ENCODE measurements around the gene DOCK1.

DOCK1 gene

GRCh38 chr10:127236266-127236665, 331.0 kb downstream of the DOCK1 start:
- DNase-seq, result no peak

DNA sequence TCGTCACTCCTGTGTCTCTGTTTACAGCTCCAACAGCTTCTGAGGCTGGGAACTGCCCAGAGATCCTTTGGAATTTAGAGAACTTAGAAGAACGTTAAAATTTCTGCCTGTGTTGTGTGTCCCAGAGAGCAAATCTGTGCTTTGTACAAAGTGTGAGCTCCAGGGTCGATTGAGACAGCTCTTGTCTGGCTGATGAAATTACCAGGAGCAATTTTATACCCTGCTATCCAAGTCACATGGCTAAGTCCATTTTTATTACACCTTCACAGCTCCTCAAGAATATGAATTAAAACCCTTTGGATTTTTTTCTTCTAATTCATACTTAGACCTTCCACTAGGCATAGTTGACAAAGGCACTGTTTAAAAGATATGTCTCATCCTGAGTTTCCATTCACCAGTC, 337.7 kb downstream of the DOCK1 start:
- no peak for DNase-seq

DNA sequence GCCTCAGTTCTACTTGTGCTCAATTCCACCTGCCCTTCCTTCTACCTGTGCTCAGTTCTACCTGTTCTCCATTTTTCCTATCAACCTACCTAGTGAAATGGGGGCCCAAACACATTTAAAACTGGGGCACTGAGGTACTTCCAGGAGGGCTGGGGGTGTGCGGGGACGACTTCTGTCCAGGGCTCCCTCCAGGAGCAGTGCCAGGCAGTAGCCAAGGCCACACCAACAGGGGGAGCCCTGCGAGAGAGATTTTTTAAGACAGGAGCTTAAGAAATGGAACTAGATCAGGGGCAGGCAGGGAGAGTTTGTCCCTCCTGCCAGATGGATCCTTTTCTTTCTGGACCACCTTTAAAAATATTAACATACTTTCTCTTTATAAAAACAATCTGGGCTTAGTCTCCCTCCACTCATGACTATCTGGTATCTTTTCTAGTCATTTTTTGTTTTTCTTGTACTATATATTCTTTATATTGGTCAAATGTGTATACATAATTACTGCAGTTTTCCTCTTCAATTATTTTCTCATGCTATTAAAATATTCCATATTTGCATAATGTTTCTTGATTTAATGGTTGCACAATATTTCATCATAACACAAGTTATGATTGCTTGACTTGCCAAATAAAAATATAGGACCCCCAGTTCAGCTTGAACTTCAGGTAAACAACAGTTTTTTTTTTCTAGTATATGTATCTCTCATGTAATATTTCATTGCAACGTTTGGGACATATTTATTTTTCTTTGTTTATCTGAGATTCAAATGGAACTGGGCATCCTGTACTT, 338.5 kb downstream of the DOCK1 start:
- DNase-seq, result no peak

DNA sequence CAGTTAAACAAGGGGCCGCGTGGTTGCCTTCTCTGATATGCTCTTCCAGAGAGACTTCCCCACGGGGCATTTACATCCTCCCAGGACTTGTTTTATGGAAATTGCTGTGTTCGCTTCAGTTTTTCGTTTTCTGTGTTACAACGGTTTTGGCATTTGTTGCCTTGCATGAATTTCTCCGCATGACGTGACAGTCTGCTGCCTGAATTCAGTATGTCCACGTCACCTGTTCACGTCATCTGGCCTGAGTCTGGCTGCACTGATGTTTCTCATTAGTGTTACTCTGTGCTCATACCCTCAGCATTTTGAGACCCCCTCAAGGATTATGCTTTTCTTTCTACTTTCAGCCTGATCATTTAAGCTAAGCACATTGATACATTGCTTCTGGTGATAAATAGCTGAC, 340.2 kb downstream of the DOCK1 start:
- no peak for DNase-seq

- no peak for DNase-seq
These were observed 344.8 kb downstream of the DOCK1 start for GRCh38 chr10:127250031-127250430.

DNA sequence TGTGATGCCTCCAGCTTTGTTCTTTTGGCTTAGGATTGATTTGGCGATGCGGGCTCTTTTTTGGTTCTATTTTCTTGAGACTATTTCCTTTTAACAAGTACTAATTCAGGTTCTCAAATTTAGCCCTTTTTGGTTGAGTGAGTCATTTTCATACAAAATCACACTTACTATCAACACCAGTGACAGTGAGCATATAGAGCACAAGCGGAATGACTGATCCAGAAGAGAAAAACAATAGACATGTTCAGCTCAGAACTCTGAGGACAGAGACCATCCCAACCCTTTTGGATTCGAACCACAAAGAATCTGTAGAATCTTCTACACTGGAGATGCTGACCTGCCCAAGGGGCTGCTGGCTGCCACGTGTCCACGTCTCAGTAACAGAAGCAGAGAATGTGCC, 347.6 kb downstream of the DOCK1 start:
- no peak for DNase-seq

GRCh38 chr10:127254276-127254675, 349.0 kb downstream of the DOCK1 start:
- no peak for DNase-seq

DNA sequence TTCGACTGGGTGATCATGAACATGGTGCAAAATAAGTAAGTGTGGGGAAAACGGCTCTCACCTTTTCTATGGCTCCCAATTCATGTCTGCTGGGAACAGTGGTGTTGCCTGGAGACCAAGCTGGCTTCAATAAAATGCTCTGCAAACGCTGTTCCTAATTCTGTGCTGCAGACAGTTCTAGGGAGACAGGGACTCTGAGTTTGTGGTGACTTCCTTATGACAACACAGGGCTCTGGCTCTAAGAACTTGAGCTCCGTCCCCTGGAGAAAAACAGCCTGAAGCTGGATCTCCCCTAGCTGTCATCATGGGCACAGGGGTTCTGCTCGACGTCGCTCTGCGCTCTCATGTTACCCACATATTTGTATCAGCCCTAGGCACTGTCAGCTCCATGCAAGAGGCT, 352.2 kb downstream of the DOCK1 start:
- no peak for DNase-seq

DNA sequence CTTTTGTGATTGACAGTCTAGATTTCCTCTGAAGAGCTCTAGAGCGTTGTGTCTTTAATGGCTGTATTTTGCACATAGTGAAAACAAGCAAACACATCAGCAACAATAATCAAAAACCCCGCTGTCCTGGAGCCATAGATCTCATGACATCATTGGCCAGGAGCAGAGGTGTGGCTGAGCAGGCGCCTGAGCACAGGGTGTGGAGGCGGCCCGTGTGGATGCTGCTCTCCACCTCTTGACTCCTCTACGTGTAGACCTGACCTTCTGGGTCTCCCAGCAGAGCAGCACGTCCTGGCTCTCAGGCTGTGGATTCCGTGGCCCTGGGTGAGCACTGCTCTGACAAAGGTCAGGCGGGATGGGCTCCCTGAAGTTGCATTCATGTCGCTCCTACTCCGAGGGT, 354.1 kb downstream of the DOCK1 start:
- DNase-seq, result no peak

GRCh38 chr10:127262606-127263005, 357.4 kb downstream of the DOCK1 start:
- DNase-seq, result no peak

GRCh38 chr10:127265288-127265687, 360.1 kb downstream of the DOCK1 start:
- no peak for DNase-seq

GRCh38 chr10:127266431-127266830, 361.2 kb downstream of the DOCK1 start:
- no peak for DNase-seq

GRCh38 chr10:127267442-127267841, 362.2 kb downstream of the DOCK1 start:
- DNase-seq, result no peak

DNA sequence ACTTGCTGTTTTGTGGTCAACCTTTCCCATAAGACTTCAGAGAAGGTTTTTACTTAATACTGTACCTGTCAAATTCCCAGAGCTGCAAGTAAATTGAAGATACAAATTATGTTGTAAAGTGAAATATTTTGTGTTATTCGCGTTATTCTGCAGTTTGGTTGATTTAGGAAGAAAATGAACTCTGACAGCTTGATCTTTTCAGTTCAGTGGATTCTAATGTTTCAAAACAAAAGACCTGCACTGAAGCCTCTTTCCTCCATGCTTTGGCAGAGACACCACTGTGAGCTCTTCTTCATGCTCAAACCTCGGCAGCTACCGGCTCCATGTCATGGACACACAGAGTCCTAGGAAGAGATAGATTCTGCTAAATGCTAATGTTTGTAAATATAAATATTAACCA, 366.8 kb downstream of the DOCK1 start:
- DNase-seq, result no peak

GRCh38 chr10:127275272-127275671, 370.0 kb downstream of the DOCK1 start:
- DNase-seq, result no peak

DNA sequence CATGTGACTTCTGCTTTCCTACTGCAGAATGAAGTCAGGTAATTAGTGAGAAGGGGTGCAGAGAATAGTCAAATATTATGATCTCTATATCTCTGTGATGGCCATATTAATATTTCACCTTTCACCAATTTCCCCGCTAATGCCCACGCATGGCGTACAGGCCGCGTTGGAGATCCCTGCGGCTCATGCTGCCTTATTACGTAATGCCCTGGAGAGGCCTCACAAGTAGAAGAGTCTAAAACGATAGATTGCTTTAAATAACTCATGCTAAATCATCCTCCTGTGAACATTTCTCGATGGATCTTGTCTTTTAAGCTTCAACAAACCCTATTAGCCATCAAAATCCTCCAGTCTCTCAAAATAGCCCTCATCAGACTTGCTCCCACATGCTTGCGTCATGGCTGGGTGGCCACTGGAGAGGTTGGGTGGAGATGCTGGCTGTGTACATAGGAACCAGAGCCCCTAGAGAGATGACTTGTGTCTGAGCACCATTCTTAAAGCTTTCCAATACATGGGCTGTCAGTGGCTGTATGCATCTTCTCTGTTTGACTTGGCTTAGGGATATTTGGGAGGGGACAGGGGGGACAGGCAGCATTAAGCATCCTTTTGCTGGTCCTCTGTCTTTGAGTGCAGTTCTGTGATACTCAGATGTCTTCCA, 370.7 kb downstream of the DOCK1 start:
- DNase-seq, result no peak

DNA sequence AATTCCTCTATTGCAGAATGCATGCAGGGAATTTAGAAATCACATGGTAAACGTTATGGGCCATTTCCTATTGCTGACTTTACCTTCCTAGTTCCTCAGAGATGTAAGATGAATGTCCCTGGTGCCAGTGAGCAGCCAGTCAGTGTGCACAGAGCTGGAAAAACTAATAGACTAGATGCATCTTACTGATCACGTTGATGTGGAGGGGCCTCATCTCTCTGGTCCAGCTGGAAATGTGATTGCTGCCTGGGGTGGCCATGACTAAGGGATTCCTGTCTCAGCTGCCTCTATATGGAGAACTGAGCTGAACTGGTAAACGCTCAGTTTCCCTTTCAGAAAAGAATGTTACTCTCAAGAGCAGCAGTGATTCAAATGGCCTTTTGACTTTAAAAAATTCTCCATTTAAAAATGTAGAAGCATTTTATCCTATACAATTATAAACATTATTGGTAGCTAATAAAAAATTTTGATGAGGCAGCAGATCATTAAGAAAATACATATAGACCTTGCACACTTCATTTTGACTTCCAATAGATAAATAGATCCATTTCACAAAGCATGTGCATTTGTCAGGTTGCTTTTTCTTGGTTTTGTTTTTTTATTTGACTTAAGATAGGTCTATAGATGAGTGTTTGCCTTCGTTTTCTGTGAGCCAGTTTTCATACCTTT, 371.7 kb downstream of the DOCK1 start:
- no peak for DNase-seq

GRCh38 chr10:127278001-127278400, 372.8 kb downstream of the DOCK1 start:
- DNase-seq, result no peak

DNA sequence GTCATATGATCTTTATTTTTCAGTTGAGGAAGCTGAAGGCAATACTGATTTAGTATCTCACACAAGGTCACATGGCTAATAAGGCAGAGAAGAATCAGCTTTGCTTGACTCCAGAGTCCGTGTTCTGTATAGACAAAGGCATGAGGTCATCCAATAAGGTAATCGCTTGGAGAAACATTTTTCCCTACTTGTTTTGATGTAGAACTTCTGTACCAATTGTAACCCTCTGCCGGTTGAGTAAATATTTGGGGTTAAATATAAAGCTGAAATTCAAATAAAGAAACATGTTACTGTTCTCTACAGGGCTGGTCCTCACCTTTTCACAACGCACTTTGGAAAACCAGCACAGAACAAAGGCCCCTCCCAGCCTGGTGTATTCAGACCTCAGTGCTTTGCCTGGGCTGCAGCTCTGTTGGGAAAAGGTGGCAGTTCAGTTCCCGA, 374.1 kb downstream of the DOCK1 start:
- DNase-seq, result no peak

- DNase-seq, result no peak
These were observed 375.2 kb downstream of the DOCK1 start for GRCh38 chr10:127280446-127280845.

- no peak for DNase-seq
These were observed 377.8 kb downstream of the DOCK1 start for GRCh38 chr10:127283017-127283416.

GRCh38 chr10:127283576-127283975, 378.3 kb downstream of the DOCK1 start:
- no peak for DNase-seq

DNA sequence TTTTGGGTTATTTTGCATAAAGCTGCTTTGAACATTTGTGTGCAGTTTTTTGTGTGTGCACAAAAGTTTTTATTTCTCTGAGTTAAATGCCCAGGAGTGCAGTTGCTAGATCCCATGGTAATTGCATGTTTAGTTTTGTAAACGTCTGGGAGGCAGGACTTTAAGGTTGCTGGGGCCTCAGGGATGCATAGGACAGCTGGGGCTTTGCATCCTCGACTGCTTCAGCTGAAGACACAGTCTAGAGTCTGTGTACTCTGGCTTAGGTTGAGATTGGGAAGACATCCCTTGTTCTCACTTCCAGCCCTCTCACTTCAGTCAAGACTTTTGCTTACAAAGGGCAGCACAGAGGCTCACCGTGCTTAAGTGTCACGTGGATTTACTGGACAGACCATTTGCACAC, 385.6 kb downstream of the DOCK1 start:
- DNase-seq, result no peak

DNA sequence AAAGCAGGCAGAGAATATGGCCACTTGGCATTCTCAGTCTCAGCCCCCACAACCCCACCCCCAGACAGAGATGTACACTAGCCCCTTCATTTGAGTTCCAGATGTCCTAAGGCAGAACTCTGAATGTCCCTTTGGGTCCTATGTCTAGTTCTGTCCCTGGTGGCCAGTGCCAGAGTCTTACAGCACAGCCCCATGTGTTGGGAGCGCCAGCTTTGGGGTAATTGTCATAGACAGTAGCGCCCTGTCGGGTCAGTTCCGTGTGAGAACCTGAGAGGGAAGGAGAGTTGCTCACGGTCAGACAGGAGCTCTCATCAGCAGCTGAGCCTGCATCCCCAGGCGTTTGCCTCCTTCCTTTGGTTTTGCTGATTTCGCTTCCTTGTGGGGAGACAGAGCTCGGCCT, 386.1 kb downstream of the DOCK1 start:
- no peak for DNase-seq

Data from right forelimb (tissue), 1 donor.